ENCODE measurements around the gene LRRC53. TPM values are rescaled to one million over a fixed set of nuclear protein-coding genes. Genes with fewer than 3 reads are reported as not detected.

LRRC53 gene
- total and polyA plus RNA-seq, 9 of the 15 experiments (the other 6 are each of a cell fraction or from before 2014, with no cell fraction given) = not detected

DNA sequence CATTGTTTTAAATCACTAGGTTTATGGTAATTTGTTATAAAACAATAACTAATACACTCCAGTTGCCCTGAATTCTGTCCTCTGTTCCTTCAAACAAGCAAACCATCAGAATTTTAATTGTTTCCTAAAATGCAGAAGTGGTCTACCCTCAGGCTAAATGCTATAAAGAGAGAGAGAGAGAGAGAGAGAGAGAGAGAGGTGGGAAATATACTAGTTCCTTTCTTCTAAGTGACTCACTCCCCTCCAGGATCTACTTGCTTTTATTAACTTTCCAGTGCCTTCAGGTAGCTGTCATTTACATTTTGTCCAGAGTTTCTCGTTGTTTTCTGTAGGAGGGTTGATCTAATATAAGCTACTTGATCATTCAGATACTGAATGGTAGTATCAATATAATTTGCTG lies 26.4 kb downstream of the LRRC53 start:
- no peak overlapping the region for H3K4me2 ChIP-seq (ENCODE audit: insufficient read depth, low read length)
- H3K9me3 ChIP-seq (replicated peaks; ENCODE audit: control insufficient read depth, insufficient read depth, low read depth, low read length) = no peaks in the 10 kb centered on the region
- no peak overlapping the region for H3K4me3 ChIP-seq
- FAIRE-seq = no peak
- DNase-seq (ENCODE audit: extremely low read depth in 1 of 4, low spot score in 3 of 4) = no peak
- no peaks in the 10 kb centered on the region for H3K4me1 ChIP-seq (replicated peaks in 1 of 2; ENCODE audit: control insufficient read depth in 2 of 2, insufficient read depth in 2 of 2, low read length in 2 of 2)
- no peak for ATAC-seq
- no peak overlapping the region for H3K27ac ChIP-seq (ENCODE audit: extremely low read depth, low read depth, low read length)
- in situ Hi-C loops (cut with MboI) = no loop called here
- no peak overlapping the region for H3K9ac ChIP-seq (ENCODE audit: insufficient read depth in 1 of 2, low read depth in 2 of 2, low read length in 2 of 2)
- no peak overlapping the region for H2AFZ ChIP-seq (ENCODE audit: low read depth, low read length)
- no peaks in the 10 kb centered on the region for H3K36me3 ChIP-seq (ENCODE audit: control insufficient read depth, insufficient read depth, low read length)
- no peaks in the 10 kb centered on the region for H4K20me1 ChIP-seq (replicated peaks; ENCODE audit: control insufficient read depth, insufficient read depth, low read length)
- TF ChIP-seq NR2C1 (IDR thresholded peaks at IDR 0.05) (no peak), NR2C1 (tag; IDR thresholded peaks at IDR 0.05) (no peak), ETV6 (IDR thresholded peaks at IDR 0.05; ENCODE audit: borderline replicate concordance in 1 of 2, low read depth in 2 of 2, low read length in 1 of 2) (no peak), ETV6 (CRISPR knock-in tag; IDR thresholded peaks at IDR 0.05; ENCODE audit: borderline replicate concordance) (no peak), THAP7 (CRISPR knock-in tag; IDR thresholded peaks at IDR 0.05) (no peak), FOXJ2 (tag; IDR thresholded peaks at IDR 0.05) (no peak)
- BruUV-seq (replicated peaks) = no TSS peak
- intact Hi-C loops (cut with micrococcal nuclease) = no loop called here
- ChIA-PET POLR2A (no interaction called here), CTCF (ENCODE audit: low intra/inter-chr PET ratio) (no interaction called here)
- H3K79me2 ChIP-seq (ENCODE audit: control insufficient read depth, insufficient read depth, low read length) = no peaks in the 10 kb centered on the region
- WGBS (ENCODE audit: insufficient coverage, low coverage, missing lambda C conversion rate) = 0% methylated on average over 1 of the region's 1 CpG
- no peaks in the 10 kb centered on the region for H3K27me3 ChIP-seq (ENCODE audit: control insufficient read depth in 2 of 2, insufficient read depth in 2 of 2, low read length in 2 of 2)
- no peaks in the 10 kb centered on the region for H3K9me1 ChIP-seq (ENCODE audit: control insufficient read depth, insufficient read depth, low read length)

- ChIA-PET CTCF (ENCODE audit: low intra/inter-chr PET ratio) (no interaction called here), POLR2A (no interaction called here)
- in situ Hi-C loops (cut with MboI) (no loop called here), intact Hi-C loops (cut with micrococcal nuclease) (no loop called here)
- TF ChIP-seq ZNF586 (CRISPR knock-in tag; conservative IDR thresholded peaks at IDR 0.05) (no peak), NFRKB (IDR thresholded peaks at IDR 0.05; ENCODE audit: low read depth) (no peak), MEF2A (IDR thresholded peaks at IDR 0.05; ENCODE audit: control insufficient read depth, low read depth, low read length) (no peak), IFI16 (CRISPR knock-in tag; IDR thresholded peaks at IDR 0.05) (no peak)
- no TSS peak for BruUV-seq (replicated peaks)
- H3K9me1 ChIP-seq (ENCODE audit: control insufficient read depth, insufficient read depth, low read length) = no peaks in the 10 kb centered on the region
- H3K27ac ChIP-seq (ENCODE audit: extremely low read depth, low read depth, low read length) = no peak overlapping the region
- H3K4me3 ChIP-seq = no peak overlapping the region
- ATAC-seq (no peak), DNase-seq (ENCODE audit: extremely low read depth in 1 of 4, low spot score in 3 of 4) (no peak), FAIRE-seq (no peak)
- H3K4me2 ChIP-seq (ENCODE audit: insufficient read depth, low read length) = no peak overlapping the region
- H3K4me1 ChIP-seq (replicated peaks in 1 of 2; ENCODE audit: control insufficient read depth in 2 of 2, insufficient read depth in 2 of 2, low read length in 2 of 2) = no peaks in the 10 kb centered on the region
- no peaks in the 10 kb centered on the region for H3K79me2 ChIP-seq (ENCODE audit: control insufficient read depth, insufficient read depth, low read length)
- no peaks in the 10 kb centered on the region for H4K20me1 ChIP-seq (replicated peaks; ENCODE audit: control insufficient read depth, insufficient read depth, low read length)
- 3% methylated on average over 3 of the region's 3 CpGs for WGBS (ENCODE audit: insufficient coverage, low coverage, missing lambda C conversion rate)
- no peaks in the 10 kb centered on the region for H3K36me3 ChIP-seq (ENCODE audit: control insufficient read depth, insufficient read depth, low read length)
- no peak overlapping the region for H3K9ac ChIP-seq (ENCODE audit: insufficient read depth in 1 of 2, low read depth in 2 of 2, low read length in 2 of 2)
- H2AFZ ChIP-seq (ENCODE audit: low read depth, low read length) = no peak overlapping the region
- H3K9me3 ChIP-seq (replicated peaks; ENCODE audit: control insufficient read depth, insufficient read depth, low read depth, low read length) = no peaks in the 10 kb centered on the region
- no peaks in the 10 kb centered on the region for H3K27me3 ChIP-seq (ENCODE audit: control insufficient read depth in 2 of 2, insufficient read depth in 2 of 2, low read length in 2 of 2)
Observed at GRCh38 chr1:74485622-74486021, 26.8 kb downstream of the LRRC53 start.
